ENCODE results near the gene CYSRT1.

CYSRT1 gene

DNA sequence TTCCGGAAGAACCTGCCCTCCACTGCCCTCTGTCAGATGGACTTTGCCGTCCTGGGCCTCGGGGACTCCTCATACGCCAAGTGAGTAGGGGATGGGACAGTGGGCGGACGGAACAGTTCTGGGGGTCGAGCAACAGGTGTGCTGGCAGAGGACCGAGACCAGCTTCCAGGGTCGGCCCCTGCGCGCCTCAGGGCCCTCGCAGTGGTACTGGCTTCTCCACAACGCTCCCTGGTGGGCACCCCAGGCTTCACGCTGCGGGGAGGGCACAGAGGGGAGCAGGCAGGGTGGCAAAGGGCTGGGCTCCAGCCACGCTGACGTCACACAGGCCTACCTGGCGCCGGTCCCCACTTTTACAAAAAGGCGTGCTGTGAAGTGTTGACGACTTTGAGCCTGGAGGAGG, 12.5 kb upstream of the CYSRT1 start:
- DNase-seq: no peak

DNA sequence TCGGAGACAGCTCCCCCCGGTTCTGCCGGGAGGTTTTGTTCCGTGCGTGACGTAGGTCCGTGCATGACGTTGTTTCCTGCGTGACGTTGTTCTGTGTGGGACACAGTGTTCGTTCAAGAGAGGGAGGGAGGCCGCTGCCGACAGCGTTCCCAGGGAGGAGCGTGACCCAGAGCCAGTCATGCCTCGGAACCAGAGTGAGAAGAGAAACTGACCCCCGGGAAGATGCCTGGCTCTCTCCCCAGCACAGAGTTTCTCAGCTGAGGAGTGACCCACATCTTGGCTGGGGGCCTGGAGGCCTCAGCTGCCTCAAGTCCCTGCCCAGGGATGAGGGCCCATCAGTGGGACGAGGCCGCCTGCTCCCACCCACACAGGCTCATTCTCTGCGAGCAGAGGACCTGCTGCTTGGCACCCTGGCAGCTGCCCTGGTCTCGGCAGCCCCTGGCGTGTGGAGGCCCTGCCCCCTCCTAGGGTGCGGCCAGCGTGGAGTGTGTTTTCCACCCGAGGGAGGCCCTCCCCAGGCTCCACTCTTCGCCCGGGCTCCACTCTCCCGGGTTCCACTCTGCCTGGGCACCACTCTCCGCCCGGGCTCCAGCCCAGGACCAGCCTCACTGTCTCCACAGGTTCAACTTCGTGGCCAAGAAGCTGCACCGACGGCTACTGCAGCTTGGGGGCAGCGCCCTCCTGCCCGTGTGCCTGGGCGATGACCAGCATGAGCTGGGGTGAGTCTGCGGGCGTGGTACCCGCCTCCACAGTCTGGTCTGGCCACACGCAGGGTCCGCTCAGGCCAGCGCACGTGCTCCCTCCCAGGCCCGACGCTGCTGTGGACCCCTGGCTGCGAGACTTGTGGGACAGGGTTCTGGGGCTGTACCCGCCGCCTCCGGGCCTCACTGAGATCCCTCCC, 11.6 kb upstream of the CYSRT1 start:
- DNase-seq: no peak

DNA sequence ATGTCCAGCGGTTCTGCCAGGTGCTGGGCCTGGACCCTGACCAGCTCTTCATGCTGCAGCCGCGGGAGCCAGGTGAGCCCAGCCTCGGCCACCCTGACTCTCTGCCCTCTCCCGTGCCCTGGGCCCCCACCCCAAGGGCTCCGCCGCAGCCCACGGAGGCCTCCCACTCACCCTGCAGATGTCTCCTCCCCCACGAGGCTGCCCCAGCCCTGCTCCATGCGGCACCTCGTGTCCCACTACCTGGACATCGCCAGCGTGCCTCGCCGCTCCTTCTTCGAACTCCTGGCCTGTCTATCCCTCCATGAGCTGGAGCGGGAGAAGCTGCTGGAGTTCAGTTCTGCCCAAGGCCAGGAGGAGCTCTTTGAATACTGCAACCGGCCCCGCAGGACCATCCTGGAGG, 10.4 kb upstream of the CYSRT1 start:
- no peak for DNase-seq

DNA sequence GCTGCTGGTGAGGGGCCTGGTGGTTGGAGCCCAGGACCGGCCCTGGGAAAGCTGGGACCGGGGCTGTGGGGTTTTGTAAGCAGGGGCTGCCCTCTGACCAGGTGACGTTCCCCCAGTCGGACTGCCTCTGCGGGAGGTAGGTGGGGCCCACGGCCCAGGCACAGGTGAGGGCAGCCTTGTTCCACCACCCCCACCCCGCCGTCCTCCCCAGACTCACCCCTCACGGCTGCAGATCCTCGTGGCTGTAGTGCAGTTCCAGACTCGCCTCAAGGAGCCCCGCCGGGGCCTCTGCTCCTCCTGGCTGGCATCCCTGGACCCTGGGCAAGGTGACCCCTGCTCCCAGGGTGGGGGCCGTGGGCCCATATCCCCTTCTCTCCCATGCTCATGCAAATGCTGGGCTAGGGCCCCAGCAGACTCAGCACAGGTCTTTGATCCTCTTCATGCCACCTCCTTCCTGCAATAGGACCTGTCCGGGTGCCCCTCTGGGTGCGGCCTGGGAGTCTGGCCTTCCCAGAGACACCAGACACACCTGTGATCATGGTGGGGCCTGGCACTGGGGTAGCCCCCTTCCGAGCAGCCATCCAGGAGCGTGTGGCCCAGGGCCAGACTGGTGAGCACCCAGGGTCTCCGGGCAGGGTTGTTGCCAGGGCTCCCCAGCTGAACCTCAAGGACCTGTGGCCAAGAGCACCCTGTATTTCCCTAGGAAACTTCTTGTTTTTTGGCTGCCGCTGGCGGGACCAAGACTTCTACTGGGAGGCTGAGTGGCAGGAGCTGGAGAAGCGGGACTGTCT, 9.6 kb upstream of the CYSRT1 start:
- no peak for DNase-seq

DNA sequence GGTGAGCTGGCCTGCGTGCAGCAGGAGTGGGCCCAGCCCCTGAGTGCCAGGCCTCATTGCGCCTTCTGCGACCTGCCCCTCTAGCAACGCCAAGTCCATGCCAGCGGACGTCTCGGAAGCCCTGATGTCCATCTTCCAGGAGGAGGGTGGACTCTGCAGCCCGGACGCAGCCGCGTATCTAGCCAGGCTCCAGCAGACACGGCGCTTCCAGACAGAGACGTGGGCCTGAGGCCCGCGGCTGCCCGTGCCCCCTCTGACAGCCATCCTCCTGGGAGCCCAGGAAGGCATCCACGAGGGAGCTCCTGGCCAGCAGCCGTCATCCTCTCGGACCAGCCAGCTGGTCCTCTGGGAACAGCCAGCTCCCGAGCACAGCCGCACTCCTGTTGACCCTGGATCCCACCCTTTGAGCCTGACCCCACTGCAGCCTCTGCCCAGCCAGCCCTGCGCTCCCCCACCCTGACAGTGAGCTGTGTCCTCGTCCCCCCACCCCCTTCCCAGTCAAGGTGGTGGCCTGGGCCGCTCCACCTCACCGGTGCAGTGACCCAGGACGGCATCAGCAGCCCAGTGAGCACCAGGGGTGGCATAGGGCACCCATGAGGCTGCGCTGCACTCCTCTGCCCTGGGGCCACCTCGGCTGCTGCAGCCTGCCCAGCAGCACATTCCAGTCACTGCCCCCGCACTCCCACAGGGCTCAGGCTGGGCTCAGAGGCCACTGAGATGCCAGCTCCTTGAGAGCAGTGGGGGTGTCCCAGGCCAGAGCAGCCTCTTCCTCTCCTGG, 8.6 kb upstream of the CYSRT1 start:
- DNase-seq: no peak

DNA sequence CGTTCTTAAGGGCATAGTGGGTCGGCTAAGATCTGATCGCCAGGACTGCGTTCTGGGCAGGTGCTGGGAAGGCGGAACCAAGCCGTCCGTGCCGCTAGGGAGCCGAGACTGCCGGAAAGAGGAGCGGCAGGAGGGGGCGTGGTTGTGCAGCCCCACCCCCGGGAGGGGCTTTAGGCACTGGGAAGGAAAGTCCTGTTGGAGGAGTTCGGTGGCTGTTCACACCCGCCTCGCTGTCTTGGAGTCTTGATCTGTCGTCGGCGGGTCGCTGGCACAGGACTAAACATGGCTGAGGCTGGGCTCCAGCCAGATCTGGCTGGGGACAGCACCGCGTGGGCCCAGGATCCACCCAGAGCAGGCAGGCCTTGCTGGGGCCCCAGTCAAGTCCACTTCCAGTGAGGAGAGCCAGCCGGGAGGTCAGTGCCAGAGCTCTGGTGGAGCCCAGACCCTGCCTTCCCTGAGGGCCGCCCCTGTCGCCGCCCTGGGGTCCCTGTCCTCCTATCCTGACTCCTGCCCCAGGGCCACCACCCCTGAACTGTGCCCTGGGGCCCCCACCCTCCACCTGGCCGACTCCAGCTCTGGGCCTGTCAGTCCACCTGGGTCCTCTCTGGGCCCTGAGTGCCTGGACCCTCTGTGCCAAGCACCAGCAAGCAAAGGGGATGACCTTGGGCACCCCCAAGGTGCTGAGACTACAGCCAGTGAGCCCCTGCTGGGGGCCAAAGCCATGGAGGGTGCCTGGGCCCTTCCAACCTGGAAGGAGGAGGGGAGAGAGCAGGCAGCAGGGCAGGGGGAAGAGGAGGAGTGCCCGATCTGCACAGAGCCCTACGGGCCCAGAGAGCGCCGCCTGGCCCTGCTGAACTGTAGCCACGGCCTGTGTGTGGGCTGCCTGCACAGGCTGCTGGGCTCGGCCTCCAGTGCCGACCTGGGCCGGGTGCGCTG, 7.4 kb upstream of the CYSRT1 start:
- DNase-seq: no peak

DNA sequence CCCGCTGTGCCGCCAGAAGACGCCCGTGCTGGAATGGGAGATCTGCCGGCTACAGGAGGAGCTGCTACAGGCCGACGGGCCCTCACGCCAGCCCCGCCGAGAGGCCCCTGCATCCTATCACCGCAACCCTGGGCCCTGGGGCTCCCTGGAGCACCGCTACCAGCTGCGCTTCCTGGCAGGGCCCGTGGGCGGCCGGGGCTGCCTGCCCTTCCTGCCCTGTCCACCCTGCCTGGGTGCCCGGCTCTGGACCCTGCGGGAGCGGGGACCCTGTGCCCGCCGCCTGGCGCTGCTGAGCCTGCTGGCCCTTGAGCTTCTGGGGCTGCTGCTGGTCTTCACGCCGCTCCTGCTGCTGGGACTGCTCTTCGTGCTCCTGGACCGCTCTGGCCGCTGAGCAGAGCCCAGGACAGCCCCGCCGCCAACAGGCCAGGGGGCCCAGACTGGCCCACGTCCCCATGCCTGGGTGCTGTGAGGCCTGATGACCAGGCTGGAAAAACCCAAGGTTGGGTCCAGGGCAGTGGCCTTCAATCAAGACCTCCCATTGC, 6.7 kb upstream of the CYSRT1 start:
- no peak for DNase-seq

DNA sequence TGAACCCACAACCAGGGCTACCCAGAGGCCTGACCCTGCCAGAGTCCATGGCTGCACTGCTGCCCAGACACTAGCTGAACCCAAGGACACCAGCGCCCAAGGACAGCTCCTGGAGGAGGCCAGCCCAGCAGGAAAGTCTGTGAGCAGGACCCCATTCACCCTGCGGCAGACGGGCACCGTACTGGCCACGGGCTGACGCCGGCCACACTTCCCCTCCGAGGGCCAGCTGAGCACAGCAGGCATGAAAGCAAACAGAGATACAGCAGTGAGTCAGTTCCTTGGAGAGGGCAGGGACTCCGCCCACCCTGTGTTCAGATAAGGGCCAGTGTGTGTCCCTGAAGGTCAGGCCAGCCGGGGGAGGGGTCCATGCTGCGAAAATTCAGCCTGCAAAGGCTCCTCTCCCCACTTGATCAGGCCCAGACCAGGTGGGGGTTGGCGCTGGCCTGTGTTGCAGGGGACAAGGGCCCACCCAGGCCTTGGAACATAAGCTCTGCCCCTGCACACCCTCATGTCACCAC, 6.2 kb upstream of the CYSRT1 start:
- no peak for DNase-seq

DNA sequence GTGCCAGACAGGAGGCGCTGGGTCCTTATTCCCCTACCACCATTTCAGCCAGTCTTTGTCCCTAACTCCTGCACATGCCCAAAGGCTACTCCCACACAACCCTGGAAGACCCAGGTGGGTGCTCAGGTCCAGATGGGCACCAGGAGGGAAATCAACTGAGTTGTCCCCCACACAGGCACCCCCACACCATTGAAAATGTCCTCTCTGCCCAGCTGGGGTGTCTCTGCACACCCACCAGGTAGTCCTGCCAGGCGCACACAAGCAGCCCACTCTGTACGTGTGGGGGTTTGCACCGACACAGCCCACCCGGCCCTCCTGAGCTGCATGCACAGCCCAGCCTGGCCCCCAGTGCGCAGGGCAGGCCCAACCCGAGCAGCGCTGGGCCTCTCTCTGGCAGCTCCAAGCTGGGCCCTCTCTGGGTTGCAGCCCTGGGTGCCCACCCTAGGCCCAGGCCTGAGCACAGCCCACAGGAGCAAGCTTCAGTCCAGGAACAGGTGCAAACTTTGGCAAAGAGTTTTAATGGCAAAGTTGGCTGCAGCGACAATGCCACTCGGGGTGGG, 5.1 kb upstream of the CYSRT1 start:
- no peak for DNase-seq

DNA sequence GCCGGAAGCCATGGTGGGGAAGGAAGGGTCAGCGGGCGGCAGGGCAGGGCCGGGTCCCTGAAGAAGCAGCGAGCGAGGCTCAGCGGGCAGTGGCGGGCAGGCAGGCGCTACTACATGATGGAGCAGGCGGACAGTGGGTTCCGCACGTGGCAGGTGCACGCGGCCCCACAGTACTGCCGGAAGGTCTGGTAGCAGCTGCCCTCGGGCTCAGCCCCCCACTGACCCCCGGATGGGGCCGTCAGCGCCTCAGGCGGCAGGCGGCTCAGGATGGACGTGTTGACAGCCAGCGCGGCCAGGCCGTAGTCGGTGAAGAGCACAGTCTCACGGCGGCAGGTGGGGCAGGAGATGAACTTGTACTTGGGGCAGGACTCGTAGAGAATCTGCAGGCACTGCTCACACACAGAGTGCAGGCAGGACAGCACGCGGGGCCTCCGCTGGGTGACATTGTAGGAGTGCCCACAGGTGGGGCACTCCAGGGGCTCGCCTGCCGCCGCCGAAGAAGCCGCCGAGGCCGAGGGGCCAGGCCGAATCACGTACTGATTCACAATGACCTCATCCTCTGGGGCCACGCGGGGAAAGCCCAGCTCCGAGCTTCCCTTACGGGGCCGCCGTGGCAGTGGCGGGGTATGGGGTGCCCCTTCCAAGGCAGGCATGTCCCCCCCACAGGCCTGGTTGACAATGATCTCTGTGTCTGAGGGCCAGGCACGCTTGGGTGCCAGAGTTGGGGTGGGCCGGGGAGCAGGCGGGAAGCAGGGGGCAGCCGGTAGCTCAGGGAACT, 4.5 kb upstream of the CYSRT1 start:
- no peak for DNase-seq

DNA sequence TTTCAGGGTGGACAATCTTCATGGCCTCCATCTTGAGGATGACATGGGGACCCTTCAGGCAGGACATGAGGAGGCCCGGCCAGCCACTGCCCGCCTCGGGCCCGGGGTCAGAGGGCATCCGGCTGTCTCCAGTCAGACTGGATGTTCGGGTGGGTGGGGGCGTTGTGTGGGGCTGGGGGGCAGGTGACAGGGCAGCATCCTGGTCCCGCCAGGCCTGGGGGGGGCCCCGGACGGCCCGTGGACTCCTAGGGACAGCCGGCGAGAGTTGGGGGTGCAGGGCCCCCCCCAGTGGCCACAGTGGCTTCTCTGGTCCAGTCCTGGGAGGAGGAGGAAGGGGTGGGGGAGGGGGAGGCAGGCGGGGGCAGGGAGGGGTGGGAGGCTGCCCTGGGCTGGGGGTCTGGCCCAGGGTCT, 3.9 kb upstream of the CYSRT1 start:
- no peak for DNase-seq

DNA sequence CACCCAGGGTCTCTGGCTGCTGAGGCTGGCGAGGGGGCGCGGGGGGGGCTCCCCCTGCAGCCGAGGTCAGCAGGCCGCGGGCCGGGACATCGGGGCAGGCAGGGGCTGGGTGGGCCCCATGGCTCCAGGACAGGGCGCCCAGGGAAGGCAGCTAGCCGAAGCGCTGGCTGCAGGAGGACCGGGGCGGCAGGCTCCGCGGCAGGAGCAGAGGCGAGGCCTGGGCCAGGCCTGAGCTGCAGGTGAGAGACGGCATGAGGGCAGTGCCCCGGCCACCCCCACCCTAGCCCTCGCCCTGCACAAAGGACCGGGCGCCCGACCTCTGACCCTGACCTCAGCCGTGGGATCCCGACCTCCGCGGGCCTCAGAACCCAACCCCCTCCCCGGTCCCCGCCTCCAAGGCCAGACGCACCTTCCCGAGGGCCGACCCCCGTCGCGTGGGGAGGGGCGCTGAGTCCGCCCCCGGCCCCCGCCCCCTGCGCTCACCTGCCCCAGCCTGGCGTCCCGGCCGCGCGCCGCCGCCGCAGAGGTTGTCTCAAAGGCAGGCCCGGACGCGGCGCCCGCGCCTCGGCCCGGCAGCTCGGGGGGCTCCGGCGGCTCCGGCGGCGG, 3.4 kb upstream of the CYSRT1 start:
- no peak for DNase-seq

DNA sequence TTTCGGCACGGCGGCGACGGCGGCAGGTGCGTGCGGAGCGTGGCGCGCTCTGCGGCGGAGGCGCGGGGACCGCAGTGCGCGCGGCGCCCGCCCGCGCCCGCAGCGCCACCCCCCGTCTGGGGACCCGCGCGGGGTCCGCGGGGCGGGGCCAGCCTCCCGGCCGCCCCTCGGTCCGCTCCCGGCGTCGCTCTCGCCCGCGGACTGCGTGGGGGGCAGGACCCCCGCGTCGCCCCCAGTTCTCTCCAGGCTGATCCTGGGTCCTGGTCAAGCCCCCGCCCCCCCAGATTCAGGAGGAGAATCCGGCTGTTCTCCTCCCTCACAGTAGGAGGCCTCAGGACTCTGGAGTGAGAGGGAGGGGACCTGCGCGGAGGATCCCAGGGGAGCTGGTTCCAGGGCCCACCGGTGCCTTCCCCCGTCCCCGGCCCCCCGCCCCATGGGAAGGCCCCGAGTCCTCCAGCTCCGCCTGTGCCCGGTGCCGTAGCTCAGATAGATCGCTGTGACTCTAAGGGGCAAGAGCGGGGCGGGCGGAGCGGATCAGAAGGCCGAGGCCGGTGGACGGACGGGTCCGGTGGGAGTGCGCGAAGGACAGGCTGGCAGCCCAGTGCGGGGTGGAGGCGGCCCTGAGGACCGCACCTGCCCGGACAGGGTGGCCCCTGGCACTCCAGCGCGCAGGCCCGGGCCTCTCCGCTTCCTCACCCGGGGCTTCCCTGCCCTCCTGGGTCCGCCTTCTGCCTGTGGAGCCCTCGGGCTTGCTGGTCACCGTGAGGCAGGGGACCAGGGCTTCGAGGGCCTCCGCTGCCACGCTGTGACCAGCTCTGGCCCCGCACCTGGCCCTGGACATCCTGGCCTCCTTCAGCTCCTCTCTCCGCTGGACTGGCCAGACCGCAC, 2.5 kb upstream of the CYSRT1 start, which contains the start of gene RNF208:
Gene RNF208, minus strand, starts transcription at position 51 of the 888 bp plus-strand sequence. CDS start 1,028 bp downstream, outside the sequence.
- DNase-seq: no peak

DNA sequence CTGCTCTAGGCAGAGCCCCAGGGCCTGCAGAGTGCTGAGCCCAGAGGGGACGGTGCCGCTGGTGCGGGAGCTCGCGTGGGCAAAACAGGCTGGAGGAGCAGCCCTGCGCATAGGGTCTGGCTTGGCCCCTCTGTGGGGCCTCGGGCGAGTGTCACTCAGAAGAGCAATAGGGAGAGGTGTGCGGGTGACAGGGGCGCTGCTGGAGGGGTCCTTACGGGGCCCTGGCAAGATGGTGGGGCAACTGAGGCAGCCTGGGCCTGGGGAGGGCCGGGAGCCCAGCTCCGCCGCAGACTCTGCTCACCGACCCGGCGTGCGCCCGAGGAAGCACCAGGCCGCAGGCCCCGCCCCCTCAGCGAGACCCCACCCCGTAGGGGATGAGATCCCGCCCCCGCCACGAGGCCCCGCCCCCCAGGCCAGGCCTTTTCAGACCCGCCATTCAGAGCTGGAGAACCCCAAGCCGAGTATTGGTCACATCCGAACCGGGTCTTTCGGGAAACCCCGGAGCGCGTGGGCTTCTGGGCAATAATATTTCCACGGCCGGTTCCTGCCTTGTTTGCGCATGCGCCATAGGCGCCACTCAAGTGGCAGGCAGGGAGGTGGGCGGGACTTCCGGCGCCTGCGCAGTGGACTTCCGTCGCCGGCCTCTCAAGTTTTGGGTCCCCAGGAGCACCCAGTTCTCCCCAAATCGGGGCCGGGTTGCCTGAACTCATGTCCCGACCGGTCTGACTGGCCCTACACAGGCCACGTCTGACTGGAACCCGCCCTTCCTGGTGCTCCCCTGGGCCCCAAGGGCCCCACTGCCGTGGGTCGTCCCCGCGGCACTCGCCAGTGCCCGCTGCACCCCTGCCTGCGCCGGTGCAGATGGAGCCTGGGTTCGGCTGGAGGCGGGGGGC, 1.6 kb upstream of the CYSRT1 start:
- peak; percentile 99 for DNase-seq

DNA sequence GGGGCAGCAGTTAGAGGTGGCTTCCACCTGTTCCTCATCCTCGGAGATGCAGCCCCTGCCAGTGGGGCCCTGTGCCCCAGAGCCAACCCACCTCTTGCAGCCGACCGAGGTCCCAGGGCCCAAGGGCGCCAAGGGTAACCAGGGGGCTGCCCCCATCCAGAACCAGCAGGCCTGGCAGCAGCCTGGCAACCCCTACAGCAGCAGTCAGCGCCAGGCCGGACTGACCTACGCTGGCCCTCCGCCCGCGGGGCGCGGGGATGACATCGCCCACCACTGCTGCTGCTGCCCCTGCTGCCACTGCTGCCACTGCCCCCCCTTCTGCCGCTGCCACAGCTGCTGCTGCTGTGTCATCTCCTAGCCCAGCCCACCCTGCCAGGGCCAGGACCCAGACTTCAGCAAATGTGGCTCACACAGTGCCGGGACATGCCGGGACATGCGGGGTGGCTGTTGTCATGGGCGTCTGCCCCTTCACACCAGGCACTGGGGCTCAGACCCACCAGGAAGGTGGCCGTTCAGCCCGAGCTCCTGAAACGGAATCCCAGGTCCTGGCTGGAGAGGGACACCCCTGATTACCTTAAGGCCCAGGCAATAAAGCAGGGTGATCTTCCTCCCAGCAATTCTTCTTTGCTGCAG, 841 bp downstream of the CYSRT1 start:
- no peak for DNase-seq

DNA sequence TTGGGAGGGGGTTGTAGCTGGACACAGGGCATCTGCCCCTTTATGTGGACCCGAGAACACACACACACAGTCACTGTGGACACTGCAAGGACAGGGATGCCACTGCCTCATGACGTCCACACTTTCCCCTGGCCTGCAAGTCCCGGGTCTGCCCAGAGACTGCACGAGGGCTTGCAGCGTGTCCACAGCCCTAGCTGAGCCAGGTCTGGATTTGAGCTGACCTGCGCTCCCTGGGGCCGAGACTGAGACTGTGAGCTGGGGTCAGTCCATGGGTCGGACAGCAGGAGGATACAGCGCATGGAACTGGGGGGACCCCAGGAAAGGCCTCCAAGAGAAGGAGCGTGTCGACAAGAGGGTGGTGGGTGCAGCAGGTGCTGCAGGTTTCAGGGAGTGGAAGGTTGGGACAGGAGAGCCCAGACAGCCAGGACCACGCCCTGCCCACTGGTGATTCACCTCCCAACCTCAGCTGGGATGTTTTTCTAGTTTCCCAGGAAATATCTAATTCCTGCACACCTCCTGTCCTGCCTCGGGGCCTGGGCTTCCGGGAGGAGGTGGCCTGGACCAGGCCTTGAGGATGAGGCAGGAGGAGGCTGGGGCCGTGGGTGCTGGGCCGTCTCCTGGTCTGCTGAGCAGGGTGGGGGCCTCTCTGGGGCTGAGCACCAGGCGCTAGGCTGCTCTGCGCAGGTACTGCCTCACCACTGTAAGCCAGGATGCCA, 1.5 kb downstream of the CYSRT1 start:
- no peak for DNase-seq
